Omental fat pad (tissue), 4 donors: ENCODE measurements around the gene AGBL4. TPM values are rescaled to one million over a fixed set of nuclear protein-coding genes. Genes with fewer than 3 reads are reported as not detected.

Experiments
- ATAC-seq: fragments of 150-250 bp; one replicate; pipeline ENCODE4 v1.9.1; 2016; ENCODE audit warnings: mild to moderate bottlenecking, moderate library complexity; ENCODE audit not compliant: low FRiP score
- DNase-seq: peaks from one replicate; pipeline ENCODE4 v3.0.0-alpha.2; 2019; ENCODE audit warnings: low spot score
- total RNA-seq, 4 donors: library from RNA; depleted of rRNA; stranded (reverse); fragments of >200 nt; gene quantifications; one replicate each; pipeline ENCODE4 v1.1.0, GENCODE V29; 2016
- TF ChIP-seq, protein P1 (sequence below), 3 donors: fragments of 450-650 bp; IDR thresholded peaks; one replicate each; pipeline ENCODE4 v1.5.1; 2016 to 2017; ENCODE audit warnings: antibody characterized with exemption in 3 of 3, mild to moderate bottlenecking in 3 of 3, moderate library complexity in 2 of 3

Gene AGBL4
- total RNA-seq, 4 donors from 2014 or later = 0.31 to 1.1 (median 0.50) TPM

DNA sequence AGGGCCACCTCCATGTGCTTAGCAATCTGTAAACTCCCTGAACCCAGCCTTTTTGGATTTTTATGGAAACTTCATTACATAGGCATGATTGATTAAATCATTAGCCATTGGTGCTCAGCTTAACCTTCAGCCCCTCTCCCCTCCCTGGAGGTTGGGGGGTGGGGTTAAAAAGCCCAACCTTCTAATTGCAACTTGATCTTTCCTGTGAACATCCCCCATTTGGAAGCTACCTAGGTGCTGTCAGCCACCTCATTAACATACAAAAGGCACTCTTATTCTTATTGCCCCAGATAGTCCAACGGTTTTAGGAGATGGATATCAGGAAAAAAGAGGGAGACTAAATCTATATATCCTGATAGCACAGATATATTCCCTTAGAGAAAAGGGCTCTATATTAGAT lies 823.0 kb downstream of the AGBL4 start:
- TF ChIP-seq, protein P1, sequence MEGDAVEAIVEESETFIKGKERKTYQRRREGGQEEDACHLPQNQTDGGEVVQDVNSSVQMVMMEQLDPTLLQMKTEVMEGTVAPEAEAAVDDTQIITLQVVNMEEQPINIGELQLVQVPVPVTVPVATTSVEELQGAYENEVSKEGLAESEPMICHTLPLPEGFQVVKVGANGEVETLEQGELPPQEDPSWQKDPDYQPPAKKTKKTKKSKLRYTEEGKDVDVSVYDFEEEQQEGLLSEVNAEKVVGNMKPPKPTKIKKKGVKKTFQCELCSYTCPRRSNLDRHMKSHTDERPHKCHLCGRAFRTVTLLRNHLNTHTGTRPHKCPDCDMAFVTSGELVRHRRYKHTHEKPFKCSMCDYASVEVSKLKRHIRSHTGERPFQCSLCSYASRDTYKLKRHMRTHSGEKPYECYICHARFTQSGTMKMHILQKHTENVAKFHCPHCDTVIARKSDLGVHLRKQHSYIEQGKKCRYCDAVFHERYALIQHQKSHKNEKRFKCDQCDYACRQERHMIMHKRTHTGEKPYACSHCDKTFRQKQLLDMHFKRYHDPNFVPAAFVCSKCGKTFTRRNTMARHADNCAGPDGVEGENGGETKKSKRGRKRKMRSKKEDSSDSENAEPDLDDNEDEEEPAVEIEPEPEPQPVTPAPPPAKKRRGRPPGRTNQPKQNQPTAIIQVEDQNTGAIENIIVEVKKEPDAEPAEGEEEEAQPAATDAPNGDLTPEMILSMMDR (IDR thresholded peaks at IDR 0.05) = no peak
- DNase-seq = no peak

DNA sequence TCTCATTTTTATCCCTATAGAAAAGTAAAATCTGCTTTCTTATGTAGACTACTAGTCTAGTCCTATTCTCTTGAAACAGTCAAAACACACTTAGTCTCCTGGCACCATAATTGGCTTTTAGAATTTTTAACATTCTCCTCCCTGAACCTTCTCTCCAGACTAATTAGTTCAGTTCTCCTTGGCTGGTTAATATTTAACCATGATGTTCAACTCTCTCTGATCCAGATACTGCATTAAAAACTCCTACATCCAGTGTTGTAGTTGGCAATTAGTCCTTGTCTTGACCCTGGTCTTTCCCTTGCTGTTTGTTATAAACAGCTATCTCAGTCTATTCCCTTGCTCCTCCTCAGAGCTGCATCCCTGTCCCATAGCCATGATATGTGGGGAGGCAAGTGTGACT lies 824.2 kb downstream of the AGBL4 start:
- TF ChIP-seq, protein P1 (IDR thresholded peaks at IDR 0.05) = no peak
- ATAC-seq = no peak

More for the DNA sequence above, 823.0 kb downstream of the AGBL4 start:
- no peak for ATAC-seq

DNA sequence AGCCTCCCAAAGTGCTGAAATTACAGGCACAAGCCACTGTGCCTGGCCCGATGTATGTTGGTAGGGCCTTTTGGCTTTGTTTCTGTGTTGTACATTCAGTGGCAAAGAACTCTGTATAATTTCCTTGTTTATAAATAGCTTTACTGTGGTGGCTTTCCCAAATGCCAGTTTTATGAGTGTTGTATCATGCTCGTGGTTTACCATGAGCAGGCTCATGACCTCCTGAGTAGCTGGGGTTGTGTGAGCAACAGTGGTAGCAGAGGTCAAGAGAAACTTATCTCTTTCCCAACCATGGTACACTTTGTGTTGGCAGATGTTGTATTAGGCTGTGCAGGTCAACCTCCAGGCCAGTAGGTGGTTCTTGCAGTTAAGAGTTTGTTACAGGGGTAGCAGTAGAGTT lies 826.7 kb downstream of the AGBL4 start:
- DNase-seq = no peak
- TF ChIP-seq, protein P1 (IDR thresholded peaks at IDR 0.05) = no peak
- ATAC-seq = no peak

More for the DNA sequence above, 824.2 kb downstream of the AGBL4 start:
- no peak for DNase-seq

DNA sequence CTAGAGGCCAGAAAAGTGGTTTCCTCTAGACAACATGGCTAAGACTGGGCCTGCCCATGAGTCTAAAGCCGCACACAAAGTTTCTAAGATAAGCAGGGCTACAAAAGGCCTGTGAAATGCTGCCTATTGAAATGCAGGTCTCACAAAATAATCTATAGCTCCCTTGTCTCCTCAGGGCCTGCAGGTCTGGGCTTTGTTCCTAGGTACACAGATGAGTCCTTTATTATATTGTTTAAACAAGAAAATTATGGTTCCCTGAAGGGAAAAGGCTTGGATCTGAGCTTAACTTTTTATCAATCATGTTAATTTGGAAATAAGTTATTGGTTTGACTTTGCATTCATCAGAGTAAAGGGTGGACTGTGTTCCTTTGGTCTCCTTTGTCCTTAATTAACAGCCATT lies 833.6 kb downstream of the AGBL4 start:
- no peak for ATAC-seq
- DNase-seq = no peak
- TF ChIP-seq, protein P1 (IDR thresholded peaks at IDR 0.05) = no peak

DNA sequence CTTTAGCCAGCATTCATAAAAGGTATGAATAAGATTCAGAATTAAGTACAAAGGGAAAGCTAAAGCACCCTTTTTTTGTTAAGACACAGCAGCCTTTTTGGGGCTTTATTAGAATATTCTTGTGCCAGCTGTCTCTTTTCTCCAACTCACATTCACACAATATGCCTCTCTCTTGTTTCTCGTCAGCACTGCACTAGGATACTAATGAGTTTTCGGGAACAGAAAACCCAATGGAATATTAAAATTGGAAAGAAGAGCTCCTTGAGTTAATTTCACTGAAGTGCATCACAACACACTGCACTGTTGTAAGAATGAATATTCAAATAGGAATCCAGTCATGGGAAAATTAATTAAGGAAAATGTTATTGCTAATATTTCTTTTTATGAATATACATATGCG lies 836.7 kb downstream of the AGBL4 start:
- TF ChIP-seq, protein P1 (IDR thresholded peaks at IDR 0.05) = no peak
- ATAC-seq (no peak), DNase-seq (no peak)

DNA sequence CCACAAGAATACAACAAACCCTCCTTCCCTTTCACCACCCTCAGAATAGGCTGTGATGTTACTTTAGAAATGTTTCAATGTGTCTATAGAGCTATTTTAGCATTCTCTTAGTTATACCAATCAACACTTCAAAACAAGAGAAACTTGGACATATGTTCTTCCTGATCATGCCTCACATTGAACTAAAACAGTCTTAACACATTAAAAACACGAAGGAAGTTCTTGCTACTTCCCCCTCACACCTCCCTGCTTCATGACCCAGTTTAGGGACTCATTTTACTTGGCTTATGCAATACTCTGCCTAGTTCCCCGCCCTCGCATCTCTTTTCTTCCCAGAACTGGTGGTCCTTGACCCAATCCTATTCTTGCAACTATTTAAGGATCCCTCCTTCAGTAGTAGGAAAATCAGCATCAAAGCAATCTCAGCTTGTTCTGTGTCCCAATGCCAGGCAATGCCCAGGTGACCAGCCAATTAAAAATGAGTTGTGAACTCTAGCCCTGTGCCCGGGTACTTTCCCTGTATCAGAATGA lies 838.2 kb downstream of the AGBL4 start:
- DNase-seq (no peak), ATAC-seq (no peak)
- TF ChIP-seq, protein P1 (IDR thresholded peaks at IDR 0.05) = no peak

DNA sequence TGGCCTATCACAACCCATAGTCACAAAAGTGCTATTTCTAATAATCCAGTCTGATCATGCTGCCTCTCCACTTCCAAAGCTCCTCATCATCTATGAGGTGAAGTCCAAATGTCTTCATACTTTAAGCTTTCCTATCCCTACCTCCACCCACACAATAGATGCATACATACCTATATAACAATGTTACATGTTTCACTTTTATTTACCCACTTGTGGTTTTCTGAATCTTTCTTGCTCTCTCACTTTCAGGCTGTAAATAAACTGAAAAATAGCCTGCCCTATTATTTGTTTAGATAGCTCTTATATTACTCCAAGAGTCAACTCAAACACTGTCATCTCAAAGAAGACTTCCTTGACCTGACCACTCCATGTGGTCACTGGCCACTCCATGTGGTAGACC lies 840.3 kb downstream of the AGBL4 start:
- TF ChIP-seq, protein P1 (IDR thresholded peaks at IDR 0.05) = no peak
- ATAC-seq (no peak), DNase-seq (no peak)
